NCI-H510A treated with DMSO at 0.1 percent for 48 hours (cell line): Measurements from ENCODE around the gene GATA5.

Experiments used
- DNase-seq: peaks from one replicate; lab custom pipeline; 2025; lab: John Stamatoyannopoulos, UW

The GATA5 gene

GRCh38 chr20:62415354-62416111 lies 60.3 kb downstream of the GATA5 start:
- DNase-seq = no peak

GRCh38 chr20:62413896-62414481 lies 61.8 kb downstream of the GATA5 start:
- DNase-seq = no peak
